Transverse colon (tissue), 4 donors: ENCODE measurements around the gene CIAPIN1. TPM values are rescaled to one million over a fixed set of nuclear protein-coding genes. Genes with fewer than 3 reads are reported as not detected.

Source experiments
- DNase-seq: peaks from one replicate; pipeline ENCODE4 v3.0.0-alpha.2; 2019
- H3K27ac ChIP-seq, 4 donors: fragments of 200-600 bp; sonication (generic); 2 replicates each; pipeline ENCODE4 v1.5.1; 2016 to 2018; ENCODE audit warnings: inconsistent platforms in 4 of 4
- H3K27me3 ChIP-seq: fragments of 200-600 bp; sonication (generic); 2 replicates; pipeline ENCODE4 v1.5.1; 2017; ENCODE audit warnings: inconsistent platforms
- H3K36me3 ChIP-seq, 4 donors: fragments of 200-600 bp; sonication (generic); 2 replicates each; pipeline ENCODE4 v1.5.1; 2017 to 2019; ENCODE audit warnings: inconsistent platforms in 4 of 4
- H3K4me1 ChIP-seq, 4 donors: fragments of 200-600 bp; sonication (generic); 2 replicates each; pipeline ENCODE4 v1.5.1; 2017 to 2020; ENCODE audit warnings: inconsistent platforms in 4 of 4
- H3K4me3 ChIP-seq, 4 donors: fragments of 200-600 bp; sonication (generic); 1 replicate in 1 of 4; 2 replicates in 3 of 4; pipeline versions ENCODE4 v1.5.1 to v1.6.1; 2017 to 2019; ENCODE audit warnings: inconsistent platforms in 4 of 4
- H3K9me3 ChIP-seq, 2 donors: fragments of 200-600 bp; sonication (generic); 2 replicates each; pipeline ENCODE4 v1.5.1; 2017 to 2019; ENCODE audit warnings: inconsistent platforms in 2 of 2
- CTCF ChIP-seq, 5 experiments: fragments of 200-600 bp in 3 of 5; fragments of 450-650 bp in 2 of 5; sonication (generic) in 3 of 5; IDR thresholded peaks; 1 replicate in 2 of 5; 2 replicates in 3 of 5; pipeline ENCODE4 v1.5.1; 2016 to 2017; ENCODE audit warnings: antibody characterized with exemption in 5 of 5, inconsistent platforms in 3 of 5, mild to moderate bottlenecking in 2 of 5, moderate library complexity in 1 of 5
- EP300 ChIP-seq: sonication (generic); formaldehyde crosslinking; IDR thresholded peaks from one replicate; pipeline ENCODE4 v1.6.1; 2017; ENCODE audit warnings: antibody characterized with exemption, low read depth
- POLR2A ChIP-seq: fragments of 450-650 bp; IDR thresholded peaks from one replicate; pipeline ENCODE4 v1.6.1; 2016; ENCODE audit warnings: antibody characterized with exemption, mild to moderate bottlenecking, moderate library complexity
- POLR2AphosphoS5 ChIP-seq, 3 donors: sonication (generic); formaldehyde crosslinking; IDR thresholded peaks; one replicate each; pipeline ENCODE4 v1.6.1; 2016; ENCODE audit warnings: antibody characterized with exemption in 3 of 3
- WGBS, 2 donors: methylation state at CpG; one replicate each; pipeline ENCODE4 v1.1.5; 2018; ENCODE audit warnings: low coverage in 1 of 2; 5-methylcytosine and 5-hydroxymethylcytosine counted together
- in situ Hi-C, 4 donors: fragments of 200-750 bp; cut with MboI; loops; one replicate each; pipeline versions ENCODE4 v1.15.0 to v1.15.1; 2017; ENCODE audit warnings: low sequenced_read_pairs in 3 of 4, low pct_ligation_motif_present in 1 of 4, low pct_unique_long_range_greater_than_20kb in 1 of 4
- intact Hi-C: fragments of 100-400 bp; cut with DNase I; formaldehyde crosslinking; loops from one replicate; pipeline ENCODE4 v1.15.1; 2023; ENCODE audit warnings: low total_unique reads
- total RNA-seq, 4 donors: library from RNA; depleted of rRNA; stranded (reverse); fragments of >200 nt; gene quantifications; one replicate each; pipeline ENCODE4 v1.1.0, GENCODE V29; 2016

CIAPIN1 gene
- total RNA-seq, 4 donors from 2014 or later: 20.9 to 48.3 (median 40.5) TPM

GRCh38 chr16:57479976-57480753 is 33.0 kb upstream of the CIAPIN1 start:
- peak overlapping the region; percentile 86 to 89 (median 88) for H3K27ac ChIP-seq
- TF ChIP-seq CTCF (IDR thresholded peaks at IDR 0.05): no peak
- peak; percentile 70 for TF ChIP-seq POLR2A
- peak in 2 of 3 donors; percentile 61 to 78 for TF ChIP-seq POLR2AphosphoS5 (IDR thresholded peaks at IDR 0.05)
- in situ Hi-C loops (no loop called here), intact Hi-C loops (no loop called here)
- DNase-seq: peak; percentile 90
- H3K4me1 ChIP-seq: peaks cover 15 to 42% (median 30%) of the 10 kb centered on the region in 4 donors
- no peaks in the 10 kb centered on the region for H3K27me3 ChIP-seq
- no peaks in the 10 kb centered on the region for H3K36me3 ChIP-seq
- peak overlapping the region; percentile 2 to 48 (median 31) for H3K4me3 ChIP-seq
- WGBS, 2 donors: 36% methylated on average over 15 of the region's 15 CpGs; no CpG with 5 or more reads in 1 of the 2 donors
- no peaks in the 10 kb centered on the region for H3K9me3 ChIP-seq

GRCh38 chr16:57479205-57479975 is 32.2 kb upstream of the CIAPIN1 start:
- WGBS, 2 donors: 4 to 16% methylated on average over 5 to 31 of the region's 36 CpGs
- H3K27ac ChIP-seq: peak overlapping the region; percentile 86 to 89 (median 88)
- DNase-seq: peak; percentile 79
- no peaks in the 10 kb centered on the region for H3K27me3 ChIP-seq
- intact Hi-C loops (no loop called here), in situ Hi-C loops (no loop called here)
- peak overlapping the region; percentile 2 to 48 (median 31) for H3K4me3 ChIP-seq
- no peak for TF ChIP-seq POLR2AphosphoS5 (IDR thresholded peaks at IDR 0.05)
- TF ChIP-seq POLR2A: no peak
- no peak for TF ChIP-seq CTCF (IDR thresholded peaks at IDR 0.05)
- no peak for TF ChIP-seq EP300
- peaks cover 15 to 34% (median 24%) of the 10 kb centered on the region in 4 donors for H3K4me1 ChIP-seq
- H3K9me3 ChIP-seq: no peaks in the 10 kb centered on the region
- no peaks in the 10 kb centered on the region for H3K36me3 ChIP-seq

- in situ Hi-C loops: no loop called here
- Histone ChIP-seq H3K36me3 (no peaks in the 10 kb centered on the region), H3K4me1 (peaks cover 15 to 34% (median 24%) of the 10 kb centered on the region in 4 donors), H3K4me3 (peak overlapping the region; percentile 2 to 48 (median 31)), H3K27ac (peak overlapping the region; percentile 86 to 89 (median 88)), H3K9me3 (no peaks in the 10 kb centered on the region), H3K27me3 (no peaks in the 10 kb centered on the region)
- TF ChIP-seq CTCF (IDR thresholded peaks at IDR 0.05): no peak
- TF ChIP-seq POLR2A: no peak
- no peak for TF ChIP-seq POLR2AphosphoS5 (IDR thresholded peaks at IDR 0.05)
- no peak for TF ChIP-seq EP300
- intact Hi-C loops: no loop called here
- no peak for DNase-seq
- WGBS, 2 donors: 18 to 41% methylated on average over 5 to 15 of the region's 15 CpGs
These were observed 31.4 kb upstream of the CIAPIN1 start for GRCh38 chr16:57478396-57479204.
